ENCODE results near the gene P3H4.

The P3H4 gene

DNA sequence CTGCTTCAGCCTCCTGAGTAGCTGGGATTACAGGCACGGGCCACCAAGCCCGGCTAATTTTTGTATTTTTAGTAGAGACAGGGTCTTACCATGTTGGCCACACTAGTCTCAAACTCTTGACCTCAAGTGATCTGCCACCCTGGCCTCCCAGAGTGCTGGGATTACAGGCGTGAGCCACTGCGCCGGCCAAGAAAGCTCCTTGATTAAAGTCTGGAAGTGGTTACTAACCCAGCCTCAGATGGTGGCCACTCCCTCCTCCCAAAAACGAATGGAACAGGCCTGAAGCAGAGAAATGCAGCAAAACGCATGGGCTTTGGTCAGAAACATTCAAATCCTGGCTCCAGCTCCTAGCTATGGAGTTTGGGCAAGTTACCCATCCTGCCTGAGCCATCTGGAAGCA lies 12.3 kb upstream of the P3H4 start:
- no peak for TF ChIP-seq CTCF (IDR thresholded peaks at IDR 0.05; ENCODE audit: control extremely low read depth, extremely low read depth, low read depth, missing control alignments)
- ChIA-PET POLR2A (no interaction called here), CTCF (interaction anchor here (0.7 kb wide), 1 partner anchor 12 kb away, joined by 3 read pairs; the partner anchor contains the start of gene P3H4)
- DNase-seq (ENCODE audit: extremely low spot score): no peak

GRCh38 chr17:41823580-41823979 lies 11.8 kb upstream of the P3H4 start:
- POLR2A ChIA-PET: interaction anchor here (0.6 kb wide), 2 partner anchors 28 to 29 kb away, joined by 3 to 4 read pairs; no protein-coding TSS in a partner anchor
- CTCF ChIA-PET: interaction anchor here (0.7 kb wide), 1 partner anchor 12 kb away, joined by 3 read pairs; the partner anchor contains the start of gene P3H4
- no peak for DNase-seq (ENCODE audit: extremely low spot score)
- no peak for TF ChIP-seq CTCF (IDR thresholded peaks at IDR 0.05; ENCODE audit: control extremely low read depth, extremely low read depth, low read depth, missing control alignments)

DNA sequence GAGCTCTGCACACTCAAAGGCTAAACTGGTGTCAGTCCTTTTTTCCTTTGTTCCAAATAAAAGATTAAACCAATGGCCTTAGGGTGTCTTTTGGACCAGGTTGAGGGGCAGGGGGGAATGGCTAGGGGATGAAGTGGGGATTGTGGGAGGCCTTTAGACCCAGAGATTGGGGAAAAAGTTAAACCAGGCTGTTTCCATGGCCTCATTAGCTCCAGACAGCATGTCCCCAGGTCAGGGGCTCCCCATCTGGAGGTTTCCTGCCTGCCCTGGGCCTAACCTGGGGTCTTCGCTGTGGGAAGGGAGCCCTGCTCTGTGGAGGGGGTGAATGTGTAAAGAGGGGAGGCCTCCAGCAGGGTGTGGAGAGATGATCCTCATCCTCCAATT lies 11.4 kb upstream of the P3H4 start:
- TF ChIP-seq CTCF (IDR thresholded peaks at IDR 0.05; ENCODE audit: control extremely low read depth, extremely low read depth, low read depth, missing control alignments): no peak
- CTCF ChIA-PET: interaction anchor here (2.4 kb wide), 1 partner anchor 12 kb away, joined by 9 read pairs; the partner anchor contains the start of gene P3H4
- no peak for DNase-seq (ENCODE audit: extremely low spot score)
- POLR2A ChIA-PET: interaction anchor here (0.6 kb wide), 2 partner anchors 28 to 29 kb away, joined by 3 to 4 read pairs; no protein-coding TSS in a partner anchor

GRCh38 chr17:41822216-41823140 lies 10.7 kb upstream of the P3H4 start:
- no peak for DNase-seq (ENCODE audit: extremely low spot score)
- TF ChIP-seq CTCF (IDR thresholded peaks at IDR 0.05; ENCODE audit: control extremely low read depth, extremely low read depth, low read depth, missing control alignments): no peak
- CTCF ChIA-PET: interaction anchor here (1.3 to 2.4 kb wide), 2 partner anchors 11 to 244 kb away, joined by 3 to 9 read pairs; partner anchors contain the start of gene P3H4
- POLR2A ChIA-PET: interaction anchor here (0.6 kb wide), 1 partner anchor 27 kb away, joined by 4 read pairs; no protein-coding TSS in a partner anchor

DNA sequence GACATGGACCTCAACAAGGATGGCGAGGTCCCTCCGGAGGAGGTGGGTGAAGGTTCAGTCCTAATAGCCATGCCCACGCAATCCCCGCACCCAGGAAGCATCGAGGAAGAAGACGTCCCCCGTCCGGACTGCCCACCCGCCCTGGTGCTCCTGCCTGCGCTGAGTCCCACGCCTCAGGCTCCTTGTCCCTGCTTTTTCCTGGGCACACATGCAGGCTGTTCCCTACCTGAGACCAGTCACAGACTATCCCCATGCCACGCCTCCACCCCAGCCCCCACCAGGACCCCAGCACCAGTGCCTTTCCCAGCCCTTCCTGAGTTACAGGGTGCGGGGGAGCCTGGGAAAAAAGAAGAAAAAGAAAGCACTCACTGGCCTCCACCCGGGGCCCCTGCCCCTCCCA lies 10.0 kb upstream of the P3H4 start:
- POLR2A ChIA-PET: no interaction called here
- TF ChIP-seq CTCF (IDR thresholded peaks at IDR 0.05; ENCODE audit: control extremely low read depth, extremely low read depth, low read depth, missing control alignments): no peak
- CTCF ChIA-PET: interaction anchor here (1.3 to 2.4 kb wide), 2 partner anchors 11 to 245 kb away, joined by 3 to 9 read pairs; partner anchors contain the start of gene P3H4
- no peak for DNase-seq (ENCODE audit: extremely low spot score)

DNA sequence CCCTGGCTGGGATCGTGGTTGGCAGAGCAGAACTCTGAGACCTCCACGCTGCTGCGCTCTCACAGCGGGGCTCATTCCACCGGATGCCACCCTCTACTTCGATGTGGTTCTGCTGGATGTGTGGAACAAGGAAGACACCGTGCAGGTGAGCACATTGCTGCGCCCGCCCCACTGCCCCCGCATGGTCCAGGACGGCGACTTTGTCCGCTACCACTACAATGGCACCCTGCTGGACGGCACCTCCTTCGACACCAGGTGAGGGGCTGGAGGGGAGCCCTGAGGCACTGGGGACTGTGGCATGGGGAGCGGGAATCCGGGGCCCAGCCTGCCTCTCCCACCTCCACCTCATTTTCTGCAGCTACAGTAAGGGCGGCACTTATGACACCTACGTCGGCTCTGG lies 6.3 kb upstream of the P3H4 start:
- ChIA-PET POLR2A (interaction anchor here (0.6 kb wide), 1 partner anchor 758 kb away, joined by 4 read pairs; the partner anchor contains the start of gene KRTAP2-3), CTCF (interaction anchor here (2.4 kb wide), 1 partner anchor 16 kb away, joined by 9 read pairs; no protein-coding TSS in a partner anchor)
- DNase-seq (ENCODE audit: extremely low spot score): no peak
- no peak for TF ChIP-seq CTCF (IDR thresholded peaks at IDR 0.05; ENCODE audit: control extremely low read depth, extremely low read depth, low read depth, missing control alignments)
